A549 (cell line): ENCODE measurements around the gene IMMT. TPM values are rescaled to one million over a fixed set of nuclear protein-coding genes. Genes with fewer than 3 reads are reported as not detected.
A peak's percentile ranks its signal among the peaks of the same experiment; 100 is the strongest.
"Not testable (repeated sequence)": the region's sequence is repeated elsewhere in the genome, so short reads cannot be mapped to it uniquely, and the experiment has no call there.

ENCODE experiments used
- ATAC-seq, 2 experiments: fragments of 200-7000 bp in 1 of 2; fragments of >200 bp in 1 of 2; cut with Nextera tagmentation in 1 of 2; cut with Tn5 transposase in 1 of 2; 3 replicates each; pipeline versions ENCODE4 v1.8.0 to v1.9.1; 2018 to 2020; ENCODE audit warnings: mild to moderate bottlenecking in 1 of 2, moderate library complexity in 1 of 2
- CTCF ChIA-PET: fragments of 300-600 bp; sonication (Branson Sonifier 250); formaldehyde crosslinking; extraction: SDS; loops from one replicate; lab custom pipeline; 2021; ENCODE audit warnings: antibody characterized with exemption, inconsistent platforms; lab: Yijun Ruan, JAX
- POLR2A ChIA-PET: fragments of 350-600 bp; formaldehyde crosslinking; extraction: SDS; loops from one replicate; lab custom pipeline; 2021; ENCODE audit warnings: antibody characterized with exemption, inconsistent platforms; lab: Yijun Ruan, JAX
- DNase-seq, 2 experiments: peaks; one replicate each; pipeline versions ENCODE4 v3.0.0 to v3.0.0-alpha.2; 2011 to 2016; ENCODE audit warnings: low read depth in 1 of 2, low spot score in 1 of 2
- FAIRE-seq: peaks from 2 replicates; lab custom pipeline; 2011; peaks lifted over from hg19 to GRCh38; lab: Jason Lieb, UNC
- H3K27ac ChIP-seq, 2 experiments: fragments of >200 bp; sonication (Bioruptor Twin); formaldehyde crosslinking; 3 replicates each; pipeline ENCODE4 v1.5.1; 2016 to 2017
- H3K4me1 ChIP-seq: fragments of >200 bp; sonication (Bioruptor Twin); formaldehyde crosslinking; 3 replicates; pipeline ENCODE4 v1.6.1; 2016
- H3K4me2 ChIP-seq: fragments of >200 bp; sonication (Bioruptor Twin); formaldehyde crosslinking; 3 replicates; pipeline ENCODE4 v1.6.1; 2016
- H3K4me3 ChIP-seq: fragments of >200 bp; sonication (Bioruptor Twin); formaldehyde crosslinking; 3 replicates; pipeline ENCODE4 v1.5.1; 2016
- H3K9me3 ChIP-seq: fragments of >200 bp; sonication (Bioruptor Twin); formaldehyde crosslinking; 3 replicates; pipeline ENCODE4 v1.6.1; 2016
- ATOH8 ChIP-seq: fragments of 250-450 bp; sonication (Bioruptor Pico); IDR thresholded peaks from 2 replicates; pipeline ENCODE4 v1.5.0; 2020; ENCODE audit warnings: low read depth, mild to moderate bottlenecking, moderate library complexity
- CEBPB ChIP-seq, 2 experiments: fragments of >200 bp in 1 of 2; sonication (Bioruptor Twin) in 1 of 2; formaldehyde crosslinking in 1 of 2; IDR thresholded peaks; 2 replicates each; pipeline ENCODE4 v1.6.1; 2012 to 2016
- FOXS1 ChIP-seq: fragments of 250-450 bp; sonication (Bioruptor Pico); IDR thresholded peaks from 2 replicates; pipeline ENCODE4 v1.5.0; 2020; ENCODE audit warnings: mild to moderate bottlenecking, moderate library complexity
- GATA3 ChIP-seq: IDR thresholded peaks from 2 replicates; pipeline ENCODE4 v1.6.1; 2012; ENCODE audit warnings: borderline replicate concordance
- HDAC2 ChIP-seq: fragments of 200-600 bp; sonication (generic); IDR thresholded peaks from 2 replicates; pipeline ENCODE4 v1.6.1; 2016
- HEYL ChIP-seq: fragments of 250-450 bp; sonication (Bioruptor Pico); IDR thresholded peaks from 2 replicates; pipeline ENCODE4 v1.8.0; 2021; ENCODE audit warnings: mild to moderate bottlenecking, moderate library complexity
- HOXB13 ChIP-seq: fragments of 250-450 bp; sonication (Bioruptor Pico); IDR thresholded peaks from 2 replicates; pipeline ENCODE4 v1.5.0; 2020; ENCODE audit warnings: low read depth, mild to moderate bottlenecking, moderate library complexity
- HOXB5 ChIP-seq: fragments of 250-450 bp; sonication (Bioruptor Pico); IDR thresholded peaks from 2 replicates; pipeline ENCODE4 v1.5.0; 2020; ENCODE audit warnings: mild to moderate bottlenecking, moderate library complexity
- JUN ChIP-seq, 2 experiments: fragments of >200 bp; sonication (Bioruptor Twin); formaldehyde crosslinking; IDR thresholded peaks; 2 replicates in 1 of 2; 3 replicates in 1 of 2; pipeline ENCODE4 v1.6.1; 2016 to 2017
- JUNB ChIP-seq: fragments of >200 bp; sonication (Bioruptor Twin); formaldehyde crosslinking; IDR thresholded peaks from 2 replicates; pipeline ENCODE4 v1.6.1; 2016
- KDM1A ChIP-seq: fragments of 200-600 bp; sonication (generic); IDR thresholded peaks from 2 replicates; pipeline ENCODE4 v1.6.1; 2016; ENCODE audit warnings: low read depth, mild to moderate bottlenecking
- MAFK ChIP-seq: fragments of 450-650 bp; IDR thresholded peaks from 2 replicates; pipeline ENCODE4 v1.6.1; 2014; ENCODE audit not compliant: partially characterized antibody
- MAZ ChIP-seq: fragments of 150-350 bp; IDR thresholded peaks from 2 replicates; pipeline ENCODE4 v1.6.1; 2014; ENCODE audit warnings: antibody characterized with exemption, low read depth, low read length, borderline replicate concordance
- NFE2L2 ChIP-seq: fragments of 150-350 bp; conservative IDR thresholded peaks from 2 replicates; pipeline ENCODE4 v1.6.1; 2014; ENCODE audit warnings: low read length
- NPAS2 ChIP-seq: fragments of 250-450 bp; sonication (Bioruptor Pico); IDR thresholded peaks from 2 replicates; pipeline ENCODE4 v1.8.0; 2022; ENCODE audit warnings: mild to moderate bottlenecking, moderate library complexity, borderline replicate concordance
- NR3C1 ChIP-seq: fragments of >200 bp; sonication (Bioruptor Twin); formaldehyde crosslinking; IDR thresholded peaks from 3 replicates; pipeline ENCODE4 v1.6.1; 2017
- POLR2A ChIP-seq: IDR thresholded peaks from 2 replicates; pipeline ENCODE4 v1.6.1; 2012; ENCODE audit warnings: mild to moderate bottlenecking, low read length
- RAD21 ChIP-seq, 2 experiments: fragments of >200 bp in 1 of 2; sonication (Bioruptor Twin) in 1 of 2; formaldehyde crosslinking in 1 of 2; IDR thresholded peaks in 1 of 2; conservative IDR thresholded peaks in 1 of 2; 2 replicates in 1 of 2; 3 replicates in 1 of 2; pipeline ENCODE4 v1.6.1; 2012 to 2018; ENCODE audit warnings: inconsistent platforms in 1 of 2
- RARB ChIP-seq: fragments of 250-450 bp; sonication (Bioruptor Pico); IDR thresholded peaks from 2 replicates; pipeline ENCODE4 v1.8.0; 2021; ENCODE audit warnings: mild to moderate bottlenecking, moderate library complexity
- ZC3H11A ChIP-seq: fragments of 450-650 bp; IDR thresholded peaks from 2 replicates; pipeline ENCODE4 v1.6.1; 2014; ENCODE audit warnings: antibody characterized with exemption, mild to moderate bottlenecking
- ZFP36 ChIP-seq: fragments of 450-650 bp; IDR thresholded peaks from 2 replicates; pipeline ENCODE4 v1.6.1; 2014; ENCODE audit warnings: borderline replicate concordance; ENCODE audit not compliant: partially characterized antibody
- ZNF302 ChIP-seq: fragments of 250-450 bp; sonication (Bioruptor Pico); IDR thresholded peaks from 2 replicates; pipeline ENCODE4 v1.9.0; 2021; ENCODE audit warnings: inconsistent platforms, mild to moderate bottlenecking, moderate library complexity
- ZSCAN20 ChIP-seq: fragments of 250-450 bp; sonication (Bioruptor Pico); IDR thresholded peaks from 2 replicates; pipeline ENCODE4 v1.8.0; 2022; ENCODE audit warnings: mild to moderate bottlenecking, moderate library complexity
- WGBS: methylation state at CpG from one replicate; pipeline ENCODE4 v1.1.6; 2017; ENCODE audit errors: missing lambda C conversion rate; 5-methylcytosine and 5-hydroxymethylcytosine counted together
- polyA plus RNA-seq, 4 experiments: library from polyadenylated mRNA; depleted of rRNA in 3 of 4; stranded (reverse); fragments of >200 nt; fragmentation: RNase III in 1 of 4; extraction: RNeasy Plus Mini Kit Qiagen cat#74134 plus additional on column Dnase treatment in 1 of 4; gene quantifications; 2 replicates in 3 of 4; 3 replicates in 1 of 4; pipeline ENCODE4 v1.2.3, GENCODE V29; 2011 to 2017
- TF ChIP-seq, protein P1 (sequence below): IDR thresholded peaks from 2 replicates; pipeline ENCODE4 v1.6.1; 2012
- TF ChIP-seq, protein P2 (sequence below): fragments of 150-350 bp; IDR thresholded peaks from 2 replicates; pipeline ENCODE4 v1.6.1; 2014; ENCODE audit warnings: low read depth, mild to moderate bottlenecking, low read length

Gene IMMT
- polyA plus RNA-seq, 2 of the 4 experiments (the other 2 are of a cell fraction): 101 to 126 TPM

GRCh38 chr2:86203614-86204013 lies 8.4 kb upstream of the IMMT start:
- DNase-seq (no peak), FAIRE-seq (no peak), ATAC-seq (no peak)
- CTCF ChIA-PET: interaction anchor here (0.7 to 1.3 kb wide), 3 partner anchors 10 to 169 kb away, joined by 3 read pairs; no protein-coding TSS in a partner anchor
- Histone ChIP-seq H3K4me3 (no peak overlapping the region), H3K27ac (no peak overlapping the region), H3K4me1 (peaks cover 10% of the 10 kb centered on the region; the same call in 1 of the 3 replicates), H3K4me2 (no peak overlapping the region), H3K9me3 (no peaks in the 10 kb centered on the region)
- TF ChIP-seq HEYL (CRISPR knock-in tag): no peak
- TF ChIP-seq ZFP36: peak; percentile 19
- no peak for TF ChIP-seq POLR2A
- POLR2A ChIA-PET: interaction anchor here (0.6 kb wide), 1 partner anchor 238 kb away, joined by 4 read pairs; the partner anchor contains the start of gene KDM3A
- 100% methylated on average over 1 of the region's 1 CpG for WGBS

GRCh38 chr2:86202702-86203101 lies 7.4 kb upstream of the IMMT start:
- ChIA-PET POLR2A (no interaction called here), CTCF (interaction anchor here (1.3 kb wide), 1 partner anchor 10 kb away, joined by 3 read pairs; no protein-coding TSS in a partner anchor)
- no peaks in the 10 kb centered on the region for H3K9me3 ChIP-seq
- no peak for FAIRE-seq
- H3K4me3 ChIP-seq: no peak overlapping the region
- no peak overlapping the region for H3K4me2 ChIP-seq
- ATAC-seq: no peak
- H3K4me1 ChIP-seq: peaks cover 10% of the 10 kb centered on the region; the same call in 1 of the 3 replicates
- no peak for TF ChIP-seq JUNB
- no peak for TF ChIP-seq ATOH8 (CRISPR knock-in tag)
- TF ChIP-seq CEBPB (IDR thresholded peaks at IDR 0.05): no peak
- TF ChIP-seq GATA3: no peak
- no peak for TF ChIP-seq NR3C1
- no peak for TF ChIP-seq MAZ
- no peak for TF ChIP-seq ZC3H11A
- no peak for TF ChIP-seq ZFP36
- TF ChIP-seq, protein P1, sequence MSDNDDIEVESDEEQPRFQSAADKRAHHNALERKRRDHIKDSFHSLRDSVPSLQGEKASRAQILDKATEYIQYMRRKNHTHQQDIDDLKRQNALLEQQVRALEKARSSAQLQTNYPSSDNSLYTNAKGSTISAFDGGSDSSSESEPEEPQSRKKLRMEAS: no peak
- DNase-seq: no peak
- H3K27ac ChIP-seq: no peak overlapping the region
- 85% methylated on average over 9 of the region's 9 CpGs for WGBS

- H3K4me2 ChIP-seq: no peak overlapping the region
- H3K27ac ChIP-seq: no peak overlapping the region
- DNase-seq (no peak), FAIRE-seq (no peak), ATAC-seq (no peak)
- WGBS: 88% methylated on average over 2 of the region's 2 CpGs
- TF ChIP-seq MAFK (peak; percentile 17), NFE2L2 (no peak)
- POLR2A ChIA-PET: no interaction called here
- H3K9me3 ChIP-seq: no peaks in the 10 kb centered on the region
- H3K4me1 ChIP-seq: peaks cover 10% of the 10 kb centered on the region; the same call in 1 of the 3 replicates
- CTCF ChIA-PET: interaction anchor here (1.4 kb wide), 1 partner anchor 12 kb away, joined by 4 read pairs; no protein-coding TSS in a partner anchor
- no peak overlapping the region for H3K4me3 ChIP-seq
Observed at GRCh38 chr2:86202336-86202692, 7.1 kb upstream of the IMMT start.

DNA sequence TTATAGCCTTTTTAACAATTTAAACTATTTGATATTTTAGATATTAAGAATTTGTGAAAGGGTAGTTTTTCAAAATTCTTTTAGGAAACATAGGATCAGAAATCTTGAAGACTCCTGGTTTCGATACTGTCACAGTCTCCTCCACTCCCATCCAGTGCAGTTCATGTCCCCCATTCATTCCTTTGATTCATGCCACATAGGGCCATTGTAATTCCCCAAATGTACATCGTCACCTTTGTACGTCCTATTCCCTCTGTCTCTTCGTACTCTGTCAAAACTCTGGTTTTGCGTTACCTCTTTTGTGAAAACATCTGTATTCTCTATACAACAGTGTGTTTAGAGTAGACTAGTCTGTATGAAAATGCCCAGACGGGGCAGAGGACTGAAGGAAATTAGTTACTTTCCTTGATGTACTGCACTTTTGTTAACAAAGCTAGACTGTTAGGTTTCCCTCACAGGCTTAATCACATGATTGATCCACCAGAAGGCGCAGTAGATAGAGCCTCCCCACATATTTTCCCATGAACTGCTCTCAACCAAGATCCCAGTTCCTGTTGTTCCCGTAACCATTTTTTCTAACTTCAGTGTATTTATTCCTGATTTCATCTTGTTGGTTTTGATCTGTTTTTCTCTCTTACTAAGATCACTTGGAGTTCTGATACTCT lies 6.5 kb upstream of the IMMT start:
- ChIA-PET POLR2A (no interaction called here), CTCF (interaction anchor here (1.4 kb wide), 1 partner anchor 12 kb away, joined by 4 read pairs; no protein-coding TSS in a partner anchor)
- Histone ChIP-seq H3K4me3 (no peak overlapping the region), H3K4me2 (no peak overlapping the region), H3K4me1 (peaks cover 11% of the 10 kb centered on the region; the same call in 1 of the 3 replicates), H3K9me3 (no peaks in the 10 kb centered on the region), H3K27ac (no peak overlapping the region)
- TF ChIP-seq ZSCAN20: no peak
- no peak for TF ChIP-seq GATA3
- no peak for TF ChIP-seq HDAC2
- no peak for TF ChIP-seq JUN (IDR thresholded peaks at IDR 0.05)
- TF ChIP-seq, protein P2, sequence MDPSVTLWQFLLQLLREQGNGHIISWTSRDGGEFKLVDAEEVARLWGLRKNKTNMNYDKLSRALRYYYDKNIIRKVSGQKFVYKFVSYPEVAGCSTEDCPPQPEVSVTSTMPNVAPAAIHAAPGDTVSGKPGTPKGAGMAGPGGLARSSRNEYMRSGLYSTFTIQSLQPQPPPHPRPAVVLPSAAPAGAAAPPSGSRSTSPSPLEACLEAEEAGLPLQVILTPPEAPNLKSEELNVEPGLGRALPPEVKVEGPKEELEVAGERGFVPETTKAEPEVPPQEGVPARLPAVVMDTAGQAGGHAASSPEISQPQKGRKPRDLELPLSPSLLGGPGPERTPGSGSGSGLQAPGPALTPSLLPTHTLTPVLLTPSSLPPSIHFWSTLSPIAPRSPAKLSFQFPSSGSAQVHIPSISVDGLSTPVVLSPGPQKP: no peak
- no peak for TF ChIP-seq RARB (CRISPR knock-in tag)
- TF ChIP-seq POLR2A: no peak
- no peak for TF ChIP-seq HOXB13
- no peak for TF ChIP-seq KDM1A
- no peak for TF ChIP-seq RAD21 (conservative IDR thresholded peaks at IDR 0.05 in 1 of 2, IDR thresholded peaks at IDR 0.05 in 1 of 2)
- no peak for TF ChIP-seq HOXB5 (CRISPR knock-in tag)
- TF ChIP-seq, protein P1: no peak
- no peak for TF ChIP-seq NFE2L2
- no peak for TF ChIP-seq NPAS2 (CRISPR knock-in tag)
- no peak for TF ChIP-seq FOXS1 (CRISPR knock-in tag)
- TF ChIP-seq ZNF302 (CRISPR knock-in tag): no peak
- WGBS: 91% methylated on average over 8 of the region's 8 CpGs
- ATAC-seq (no peak), FAIRE-seq (no peak), DNase-seq (no peak)

GRCh38 chr2:86200564-86200963 lies 5.3 kb upstream of the IMMT start:
- not testable (repeated sequence) for H3K27ac ChIP-seq, FAIRE-seq, DNase-seq, H3K9me3 ChIP-seq, ATAC-seq
- Histone ChIP-seq H3K4me3 (peak overlapping the region; percentile 65; the same call in 1 of the 3 replicates), H3K4me2 (peak overlapping the region; percentile 65), H3K4me1 (peaks cover 15% of the 10 kb centered on the region; the same call in 1 of the 3 replicates)
- POLR2A ChIA-PET: interaction anchor here (1.4 kb wide), 1 partner anchor 240 kb away, joined by 5 read pairs; the partner anchor contains the start of gene KDM3A
- CTCF ChIA-PET: interaction anchor here (0.9 to 1.4 kb wide), 2 partner anchors 166 to 311 kb away, joined by 3 read pairs; no protein-coding TSS in a partner anchor
- WGBS: 89% methylated on average over 11 of the region's 11 CpGs
